Skeletal muscle satellite cell (primary cell): ENCODE measurements around the gene ROGDI.

ENCODE experiments used
- H3K27me3 ChIP-seq: 2 replicates; pipeline ENCODE4 v1.7.0; 2013; ENCODE audit warnings: low read length; ENCODE audit not compliant: control insufficient read depth, insufficient read depth
- H3K36me3 ChIP-seq: 2 replicates; pipeline ENCODE4 v1.7.0; 2013; ENCODE audit warnings: mild to moderate bottlenecking, control low read depth, low read length; ENCODE audit not compliant: insufficient read depth
- H3K4me1 ChIP-seq: 2 replicates; pipeline ENCODE4 v1.7.0; 2013; ENCODE audit warnings: low read length; ENCODE audit not compliant: control insufficient read depth, insufficient read depth
- H3K4me2 ChIP-seq: 2 replicates; pipeline ENCODE4 v1.7.0; 2013; ENCODE audit warnings: mild to moderate bottlenecking, low read length
- H3K4me3 ChIP-seq: 2 replicates; pipeline ENCODE4 v1.7.0; 2013; ENCODE audit warnings: low read length
- H3K9ac ChIP-seq: 2 replicates; pipeline ENCODE4 v1.7.0; 2013; ENCODE audit warnings: mild to moderate bottlenecking, low read depth, low read length, moderate library complexity
- H3K9me3 ChIP-seq: replicated peaks from 2 replicates; pipeline ENCODE4 v1.7.0; 2013; ENCODE audit warnings: mild to moderate bottlenecking, control low read depth, low read length

ROGDI gene

GRCh38 chr16:4832698-4833343 lies 30.4 kb upstream of the ROGDI start:
- Histone ChIP-seq H3K4me3 (no peak overlapping the region), H3K4me2 (no peak overlapping the region), H3K9me3 (no peaks in the 10 kb centered on the region), H3K9ac (no peak overlapping the region), H3K4me1 (no peaks in the 10 kb centered on the region), H3K36me3 (peaks cover 73% of the 10 kb centered on the region), H3K27me3 (no peaks in the 10 kb centered on the region)

GRCh38 chr16:4831616-4832015 lies 29.2 kb upstream of the ROGDI start:
- Histone ChIP-seq H3K4me2 (no peak overlapping the region), H3K27me3 (no peaks in the 10 kb centered on the region), H3K36me3 (peaks cover 72% of the 10 kb centered on the region), H3K4me3 (no peak overlapping the region), H3K4me1 (no peaks in the 10 kb centered on the region), H3K9ac (no peak overlapping the region), H3K9me3 (no peaks in the 10 kb centered on the region)

GRCh38 chr16:4830408-4830807 lies 28.0 kb upstream of the ROGDI start:
- no peak overlapping the region for H3K4me3 ChIP-seq
- peaks cover 71% of the 10 kb centered on the region for H3K36me3 ChIP-seq
- no peaks in the 10 kb centered on the region for H3K27me3 ChIP-seq
- no peak overlapping the region for H3K9ac ChIP-seq
- no peak overlapping the region for H3K4me2 ChIP-seq
- H3K9me3 ChIP-seq: no peaks in the 10 kb centered on the region
- no peaks in the 10 kb centered on the region for H3K4me1 ChIP-seq

- Histone ChIP-seq H3K4me1 (no peaks in the 10 kb centered on the region), H3K9ac (no peak overlapping the region), H3K4me2 (no peak overlapping the region), H3K36me3 (peaks cover 77% of the 10 kb centered on the region), H3K9me3 (no peaks in the 10 kb centered on the region), H3K4me3 (no peak overlapping the region), H3K27me3 (no peaks in the 10 kb centered on the region)
Measured at GRCh38 chr16:4828567-4829321, 26.3 kb upstream of the ROGDI start.

GRCh38 chr16:4826980-4827379 lies 24.5 kb upstream of the ROGDI start:
- Histone ChIP-seq H3K9me3 (no peaks in the 10 kb centered on the region), H3K36me3 (peaks cover 75% of the 10 kb centered on the region)

GRCh38 chr16:4826526-4826925 lies 24.1 kb upstream of the ROGDI start:
- Histone ChIP-seq H3K9ac (no peak overlapping the region), H3K4me1 (no peaks in the 10 kb centered on the region), H3K4me3 (no peak overlapping the region), H3K27me3 (no peaks in the 10 kb centered on the region), H3K4me2 (no peak overlapping the region), H3K9me3 (no peaks in the 10 kb centered on the region), H3K36me3 (peaks cover 75% of the 10 kb centered on the region)

More at GRCh38 chr16:4826980-4827379, 24.5 kb upstream of the ROGDI start:
- Histone ChIP-seq H3K4me2 (no peak overlapping the region), H3K27me3 (no peaks in the 10 kb centered on the region), H3K4me1 (no peaks in the 10 kb centered on the region), H3K4me3 (no peak overlapping the region), H3K9ac (no peak overlapping the region)

GRCh38 chr16:4825196-4825595 lies 22.8 kb upstream of the ROGDI start:
- Histone ChIP-seq H3K4me3 (no peak overlapping the region), H3K36me3 (peaks cover 74% of the 10 kb centered on the region), H3K4me1 (no peaks in the 10 kb centered on the region), H3K9me3 (no peaks in the 10 kb centered on the region), H3K9ac (no peak overlapping the region), H3K4me2 (no peak overlapping the region), H3K27me3 (no peaks in the 10 kb centered on the region)

- Histone ChIP-seq H3K9me3 (no peaks in the 10 kb centered on the region), H3K27me3 (no peaks in the 10 kb centered on the region), H3K4me1 (no peaks in the 10 kb centered on the region), H3K36me3 (peaks cover 70% of the 10 kb centered on the region), H3K4me2 (no peak overlapping the region), H3K4me3 (no peak overlapping the region), H3K9ac (no peak overlapping the region)
Measured at GRCh38 chr16:4820652-4821051, 18.2 kb upstream of the ROGDI start.

GRCh38 chr16:4814542-4815173 lies 12.2 kb upstream of the ROGDI start:
- Histone ChIP-seq H3K4me1 (no peaks in the 10 kb centered on the region), H3K9ac (no peak overlapping the region), H3K36me3 (peaks cover 50% of the 10 kb centered on the region), H3K27me3 (no peaks in the 10 kb centered on the region), H3K9me3 (no peaks in the 10 kb centered on the region), H3K4me3 (no peak overlapping the region), H3K4me2 (no peak overlapping the region)

- H3K36me3 ChIP-seq: peaks cover 44% of the 10 kb centered on the region
- H3K9me3 ChIP-seq: no peaks in the 10 kb centered on the region
- no peaks in the 10 kb centered on the region for H3K4me1 ChIP-seq
- H3K4me3 ChIP-seq: no peak overlapping the region
- no peak overlapping the region for H3K4me2 ChIP-seq
- no peaks in the 10 kb centered on the region for H3K27me3 ChIP-seq
- H3K9ac ChIP-seq: no peak overlapping the region
Measured at GRCh38 chr16:4814046-4814445, 11.6 kb upstream of the ROGDI start.

GRCh38 chr16:4813251-4814003 lies 11.0 kb upstream of the ROGDI start:
- H3K9me3 ChIP-seq: no peaks in the 10 kb centered on the region
- H3K4me3 ChIP-seq: no peak overlapping the region
- no peak overlapping the region for H3K4me2 ChIP-seq
- H3K4me1 ChIP-seq: no peaks in the 10 kb centered on the region
- no peak overlapping the region for H3K9ac ChIP-seq
- peaks cover 48% of the 10 kb centered on the region for H3K36me3 ChIP-seq
- no peaks in the 10 kb centered on the region for H3K27me3 ChIP-seq
